DMS79 (cell line): ENCODE results near the gene CDH4.
"Not testable (repeated sequence)": the region's sequence is repeated elsewhere in the genome, so short reads cannot be mapped to it uniquely, and the experiment has no call there.

ENCODE experiments used
- DNase-seq: peaks from one replicate; lab custom pipeline; 2025; lab: John Stamatoyannopoulos, UW

CDH4 gene

GRCh38 chr20:61963885-61964674 lies 712.0 kb downstream of the CDH4 start:
- DNase-seq = no peak

GRCh38 chr20:61964675-61965605 lies 712.9 kb downstream of the CDH4 start:
- no peak for DNase-seq

- DNase-seq = no peak
Observed at GRCh38 chr20:61965606-61966491, 713.8 kb downstream of the CDH4 start.

- DNase-seq = no peak
Observed at GRCh38 chr20:61966492-61967244, 714.6 kb downstream of the CDH4 start.

GRCh38 chr20:61967300-61967699 lies 715.2 kb downstream of the CDH4 start:
- DNase-seq = no peak

- DNase-seq = no peak
Observed at GRCh38 chr20:61968036-61968810, 716.2 kb downstream of the CDH4 start.

GRCh38 chr20:61968932-61969331 lies 716.9 kb downstream of the CDH4 start:
- no peak for DNase-seq

GRCh38 chr20:61969806-61970205 lies 717.7 kb downstream of the CDH4 start:
- DNase-seq = no peak

GRCh38 chr20:61970357-61970756 lies 718.3 kb downstream of the CDH4 start:
- DNase-seq = no peak

- DNase-seq = not testable (repeated sequence)
Observed at GRCh38 chr20:61971595-61971994, 719.5 kb downstream of the CDH4 start.

GRCh38 chr20:61972636-61973508 lies 720.8 kb downstream of the CDH4 start:
- no peak for DNase-seq

- no peak for DNase-seq
Observed at GRCh38 chr20:61973515-61974356, 721.7 kb downstream of the CDH4 start.

GRCh38 chr20:61974357-61974665 lies 722.2 kb downstream of the CDH4 start:
- DNase-seq = no peak

- no peak for DNase-seq
Observed at GRCh38 chr20:61975407-61976129, 723.5 kb downstream of the CDH4 start.

GRCh38 chr20:61976263-61976643 lies 724.2 kb downstream of the CDH4 start:
- DNase-seq = no peak

- DNase-seq = peak; percentile 36
Observed at GRCh38 chr20:61976644-61977418, 724.8 kb downstream of the CDH4 start.

- DNase-seq = no peak
Observed at GRCh38 chr20:61977419-61977786, 725.3 kb downstream of the CDH4 start.
